SK-N-SH (cell line): Measurements from ENCODE around the gene KRTAP19-1. TPM values are rescaled to one million over a fixed set of nuclear protein-coding genes. Genes with fewer than 3 reads are reported as not detected.

Experiments used
- CTCF ChIA-PET: fragments of 300-600, 350-600 bp; formaldehyde crosslinking; extraction: SDS; loops from one replicate; lab custom pipeline; 2021; lab: Yijun Ruan, JAX
- POLR2A ChIA-PET: fragments of 350-600 bp; sonication (Branson Sonifier 250); formaldehyde crosslinking; extraction: SDS; loops from one replicate; lab custom pipeline; 2020; ENCODE audit warnings: antibody characterized with exemption, inconsistent platforms; lab: Yijun Ruan, JAX
- DNase-seq: peaks from one replicate; pipeline ENCODE4 v3.0.0; 2012
- H2AFZ ChIP-seq: fragments of 200-600 bp; sonication (generic); 2 replicates; pipeline ENCODE4 v1.8.1; 2016; ENCODE audit warnings: antibody characterized with exemption, mild to moderate bottlenecking, low read depth
- H3F3A ChIP-seq: fragments of 200-600 bp; sonication (generic); replicated peaks from 2 replicates; pipeline ENCODE3; 2016; ENCODE audit warnings: antibody characterized with exemption, mild to moderate bottlenecking; ENCODE audit not compliant: insufficient read depth
- H3K27ac ChIP-seq, 2 experiments: fragments of 200-500 bp in 1 of 2; fragments of 200-600 bp in 1 of 2; sonication (Bioruptor generic) in 1 of 2; sonication (generic), shearing (Covaris generic) in 1 of 2; 2 replicates each; pipeline versions ENCODE4 v1.5.1 to v1.6.1; 2014 to 2016; ENCODE audit warnings: low read depth in 2 of 2, inconsistent platforms in 1 of 2, low read length in 1 of 2, mild to moderate bottlenecking in 1 of 2, mixed read lengths in 1 of 2
- H3K27me3 ChIP-seq: fragments of 200-600 bp; sonication (generic), shearing (Covaris generic); 2 replicates; pipeline ENCODE4 v1.6.1; 2016; ENCODE audit warnings: mixed run types; ENCODE audit not compliant: insufficient read depth
- H3K36me3 ChIP-seq, 2 experiments: fragments of 200-500 bp in 1 of 2; fragments of 200-600 bp in 1 of 2; sonication (Bioruptor generic) in 1 of 2; sonication (generic) in 1 of 2; replicated peaks in 1 of 2; 2 replicates each; pipeline versions ENCODE3 to v1.5.1; 2014 to 2016; ENCODE audit warnings: low read length in 1 of 2, mild to moderate bottlenecking in 1 of 2; ENCODE audit not compliant: insufficient read depth in 2 of 2, control insufficient read depth in 1 of 2
- H3K4me1 ChIP-seq, 2 experiments: fragments of 200-500 bp in 1 of 2; fragments of 200-600 bp in 1 of 2; sonication (Bioruptor generic) in 1 of 2; sonication (generic), shearing (Covaris generic) in 1 of 2; 2 replicates each; pipeline versions ENCODE4 v1.5.1 to v1.6.1; 2014 to 2016; ENCODE audit warnings: low read depth in 1 of 2, low read length in 1 of 2, mixed run types in 1 of 2; ENCODE audit not compliant: insufficient read depth in 2 of 2, control insufficient read depth in 1 of 2
- H3K4me2 ChIP-seq: fragments of 200-600 bp; sonication (generic), shearing (Covaris generic); 2 replicates; pipeline ENCODE4 v1.6.1; 2017; ENCODE audit warnings: mixed run types
- H3K4me3 ChIP-seq, 2 experiments: fragments of 200-500 bp in 1 of 2; fragments of 200-600 bp in 1 of 2; sonication (Bioruptor generic) in 1 of 2; sonication (generic), shearing (Covaris generic) in 1 of 2; 2 replicates each; pipeline versions ENCODE4 v1.5.1 to v1.8.1; 2014 to 2016; ENCODE audit warnings: low read depth in 2 of 2, inconsistent platforms in 1 of 2, low read length in 1 of 2, mild to moderate bottlenecking in 1 of 2, mixed read lengths in 1 of 2, moderate library complexity in 1 of 2
- H3K79me2 ChIP-seq: fragments of 200-600 bp; sonication (generic); 2 replicates; pipeline ENCODE4 v1.8.1; 2017; ENCODE audit warnings: mild to moderate bottlenecking; ENCODE audit not compliant: insufficient read depth
- H3K9ac ChIP-seq: fragments of 200-600 bp; sonication (generic); 2 replicates; pipeline ENCODE4 v1.6.1; 2017; ENCODE audit warnings: mixed run types
- H3K9me2 ChIP-seq: fragments of 200-600 bp; sonication (generic); 2 replicates; pipeline ENCODE4 v1.6.1; 2017; ENCODE audit warnings: mixed run types
- H3K9me3 ChIP-seq: fragments of 200-600 bp; sonication (generic); 2 replicates; pipeline ENCODE4 v1.6.1; 2017; ENCODE audit warnings: mixed run types, mild to moderate bottlenecking, moderate library complexity
- H4K20me1 ChIP-seq: fragments of 200-600 bp; sonication (generic); 2 replicates; pipeline ENCODE4 v1.6.1; 2017; ENCODE audit warnings: mild to moderate bottlenecking, mixed run types; ENCODE audit not compliant: insufficient read depth
- FOXM1 ChIP-seq: IDR thresholded peaks from 2 replicates; pipeline ENCODE4 v1.4.0; 2012; ENCODE audit warnings: low read depth, mild to moderate bottlenecking
- MEF2A ChIP-seq: IDR thresholded peaks from 2 replicates; pipeline ENCODE4 v1.4.0; 2012; ENCODE audit warnings: low read depth, borderline replicate concordance
- MXI1 ChIP-seq: IDR thresholded peaks from 2 replicates; pipeline ENCODE4 v1.6.1; 2012; ENCODE audit warnings: mild to moderate bottlenecking, low read depth, low read length, improper control_type of control experiment
- NRF1 ChIP-seq: IDR thresholded peaks from 2 replicates; pipeline ENCODE4 v1.6.1; 2012; ENCODE audit warnings: low read depth, mild to moderate bottlenecking, low read length
- POLR2AphosphoS5 ChIP-seq: IDR thresholded peaks from 2 replicates; pipeline ENCODE4 v1.6.1; 2012; ENCODE audit warnings: low read depth, low read length
- RAD21 ChIP-seq: IDR thresholded peaks from 2 replicates; pipeline ENCODE4 v1.6.1; 2012; ENCODE audit warnings: mild to moderate bottlenecking, low read length
- RCOR1 ChIP-seq: fragments of 150-350 bp; IDR thresholded peaks from 2 replicates; pipeline ENCODE4 v1.6.1; 2017; ENCODE audit warnings: antibody characterized with exemption, low read length
- SIN3A ChIP-seq: IDR thresholded peaks from 2 replicates; pipeline ENCODE4 v1.6.1; 2012; ENCODE audit warnings: low read depth, mild to moderate bottlenecking, low read length, moderate library complexity, borderline replicate concordance
- SMC3 ChIP-seq: IDR thresholded peaks from 2 replicates; pipeline ENCODE4 v1.6.1; 2012; ENCODE audit warnings: low read depth, low read length, improper control_type of control experiment
- TAF1 ChIP-seq: IDR thresholded peaks from 2 replicates; pipeline ENCODE4 v1.6.1; 2012; ENCODE audit warnings: low read depth, mild to moderate bottlenecking, low read length, moderate library complexity, borderline replicate concordance
- WGBS: methylation state at CpG from one replicate; pipeline ENCODE4 v1.1.6; 2017; ENCODE audit warnings: low lambda C conversion rate; 5-methylcytosine and 5-hydroxymethylcytosine counted together
- polyA plus RNA-seq, 3 experiments: library from polyadenylated mRNA; depleted of rRNA; stranded (reverse); fragments of >200 nt; gene quantifications; 2 replicates each; pipeline ENCODE4 v1.2.3, GENCODE V29; 2012
- small RNA-seq, 7 experiments: library from RNA; depleted of rRNA; stranded (forward); fragments of <200 nt; gene quantifications; one replicate each; pipeline ENCODE3, GENCODE V24; 2012
- TF ChIP-seq, protein P1 (sequence below): fragments of 150-350 bp; IDR thresholded peaks from 2 replicates; pipeline ENCODE4 v1.6.1; 2016; ENCODE audit warnings: mild to moderate bottlenecking, low read depth, low read length
- TF ChIP-seq, protein P2 (sequence below): fragments of 200-600 bp; sonication (generic); IDR thresholded peaks from 2 replicates; pipeline ENCODE4 v1.6.1; 2017; ENCODE audit warnings: antibody characterized with exemption, mild to moderate bottlenecking, moderate library complexity
- TF ChIP-seq, protein P3 (sequence below): IDR thresholded peaks from 2 replicates; pipeline ENCODE4 v1.6.1; 2012; ENCODE audit warnings: mild to moderate bottlenecking, low read depth, low read length, moderate library complexity

KRTAP19-1 gene
- polyA plus RNA-seq, 1 of the 3 experiments (the other 2 are of a cell fraction) = not detected

DNA sequence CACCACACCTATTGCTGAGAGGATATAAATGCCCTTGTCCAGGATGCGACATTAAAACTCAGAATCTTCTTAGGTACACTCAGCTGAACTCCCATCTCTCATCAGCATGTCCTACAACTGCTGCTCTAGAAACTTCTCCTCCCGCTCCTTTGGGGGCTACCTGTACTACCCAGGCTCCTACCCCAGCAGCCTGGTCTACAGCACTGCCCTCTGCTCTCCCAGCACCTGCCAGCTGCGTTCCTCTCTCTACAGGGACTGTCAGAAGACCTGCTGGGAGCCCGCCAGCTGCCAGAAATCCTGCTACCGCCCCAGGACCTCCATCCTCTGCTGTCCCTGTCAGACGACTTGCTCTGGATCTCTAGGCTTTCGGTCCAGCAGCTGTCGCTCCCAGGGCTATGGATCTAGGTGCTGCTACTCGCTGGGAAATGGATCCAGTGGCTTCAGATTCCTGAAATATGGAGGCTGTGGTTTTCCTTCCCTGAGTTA is 50.0 kb downstream of the KRTAP19-1 start, which contains the start of gene KRTAP13-4:
TSS of gene KRTAP13-4 (plus strand) at position 51 of the 486 bp plus-strand sequence. CDS start at position 107, 56 bp downstream.
- Histone ChIP-seq H4K20me1 (no peaks in the 10 kb centered on the region), H3K4me3 (no peak within 1 kb of the TSS), H3K9me3 (no peaks in the 10 kb centered on the region), H3K27ac (no peak within 1 kb of the TSS), H3K36me3 (no peaks in the 10 kb centered on the region), H3K79me2 (no peaks in the 10 kb centered on the region), H3K9me2 (no peaks in the 10 kb centered on the region), H2AFZ (no peak within 1 kb of the TSS), H3F3A (no peaks in the 10 kb centered on the region), H3K4me2 (no peak within 1 kb of the TSS), H3K27me3 (no peaks in the 10 kb centered on the region), H3K9ac (no peak within 1 kb of the TSS), H3K4me1 (no peaks in the 10 kb centered on the region)
- no peak for TF ChIP-seq MEF2A
- TF ChIP-seq FOXM1 = no peak
- no peak for TF ChIP-seq RCOR1
- TF ChIP-seq POLR2AphosphoS5 = no peak
- TF ChIP-seq, protein P1, sequence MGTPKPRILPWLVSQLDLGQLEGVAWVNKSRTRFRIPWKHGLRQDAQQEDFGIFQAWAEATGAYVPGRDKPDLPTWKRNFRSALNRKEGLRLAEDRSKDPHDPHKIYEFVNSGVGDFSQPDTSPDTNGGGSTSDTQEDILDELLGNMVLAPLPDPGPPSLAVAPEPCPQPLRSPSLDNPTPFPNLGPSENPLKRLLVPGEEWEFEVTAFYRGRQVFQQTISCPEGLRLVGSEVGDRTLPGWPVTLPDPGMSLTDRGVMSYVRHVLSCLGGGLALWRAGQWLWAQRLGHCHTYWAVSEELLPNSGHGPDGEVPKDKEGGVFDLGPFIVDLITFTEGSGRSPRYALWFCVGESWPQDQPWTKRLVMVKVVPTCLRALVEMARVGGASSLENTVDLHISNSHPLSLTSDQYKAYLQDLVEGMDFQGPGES = no peak
- no peak for TF ChIP-seq MXI1
- TF ChIP-seq, protein P2, sequence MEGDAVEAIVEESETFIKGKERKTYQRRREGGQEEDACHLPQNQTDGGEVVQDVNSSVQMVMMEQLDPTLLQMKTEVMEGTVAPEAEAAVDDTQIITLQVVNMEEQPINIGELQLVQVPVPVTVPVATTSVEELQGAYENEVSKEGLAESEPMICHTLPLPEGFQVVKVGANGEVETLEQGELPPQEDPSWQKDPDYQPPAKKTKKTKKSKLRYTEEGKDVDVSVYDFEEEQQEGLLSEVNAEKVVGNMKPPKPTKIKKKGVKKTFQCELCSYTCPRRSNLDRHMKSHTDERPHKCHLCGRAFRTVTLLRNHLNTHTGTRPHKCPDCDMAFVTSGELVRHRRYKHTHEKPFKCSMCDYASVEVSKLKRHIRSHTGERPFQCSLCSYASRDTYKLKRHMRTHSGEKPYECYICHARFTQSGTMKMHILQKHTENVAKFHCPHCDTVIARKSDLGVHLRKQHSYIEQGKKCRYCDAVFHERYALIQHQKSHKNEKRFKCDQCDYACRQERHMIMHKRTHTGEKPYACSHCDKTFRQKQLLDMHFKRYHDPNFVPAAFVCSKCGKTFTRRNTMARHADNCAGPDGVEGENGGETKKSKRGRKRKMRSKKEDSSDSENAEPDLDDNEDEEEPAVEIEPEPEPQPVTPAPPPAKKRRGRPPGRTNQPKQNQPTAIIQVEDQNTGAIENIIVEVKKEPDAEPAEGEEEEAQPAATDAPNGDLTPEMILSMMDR = no peak
- TF ChIP-seq SIN3A = no peak
- no peak for TF ChIP-seq TAF1
- no peak for TF ChIP-seq SMC3
- no peak for TF ChIP-seq NRF1
- TF ChIP-seq, protein P3, sequence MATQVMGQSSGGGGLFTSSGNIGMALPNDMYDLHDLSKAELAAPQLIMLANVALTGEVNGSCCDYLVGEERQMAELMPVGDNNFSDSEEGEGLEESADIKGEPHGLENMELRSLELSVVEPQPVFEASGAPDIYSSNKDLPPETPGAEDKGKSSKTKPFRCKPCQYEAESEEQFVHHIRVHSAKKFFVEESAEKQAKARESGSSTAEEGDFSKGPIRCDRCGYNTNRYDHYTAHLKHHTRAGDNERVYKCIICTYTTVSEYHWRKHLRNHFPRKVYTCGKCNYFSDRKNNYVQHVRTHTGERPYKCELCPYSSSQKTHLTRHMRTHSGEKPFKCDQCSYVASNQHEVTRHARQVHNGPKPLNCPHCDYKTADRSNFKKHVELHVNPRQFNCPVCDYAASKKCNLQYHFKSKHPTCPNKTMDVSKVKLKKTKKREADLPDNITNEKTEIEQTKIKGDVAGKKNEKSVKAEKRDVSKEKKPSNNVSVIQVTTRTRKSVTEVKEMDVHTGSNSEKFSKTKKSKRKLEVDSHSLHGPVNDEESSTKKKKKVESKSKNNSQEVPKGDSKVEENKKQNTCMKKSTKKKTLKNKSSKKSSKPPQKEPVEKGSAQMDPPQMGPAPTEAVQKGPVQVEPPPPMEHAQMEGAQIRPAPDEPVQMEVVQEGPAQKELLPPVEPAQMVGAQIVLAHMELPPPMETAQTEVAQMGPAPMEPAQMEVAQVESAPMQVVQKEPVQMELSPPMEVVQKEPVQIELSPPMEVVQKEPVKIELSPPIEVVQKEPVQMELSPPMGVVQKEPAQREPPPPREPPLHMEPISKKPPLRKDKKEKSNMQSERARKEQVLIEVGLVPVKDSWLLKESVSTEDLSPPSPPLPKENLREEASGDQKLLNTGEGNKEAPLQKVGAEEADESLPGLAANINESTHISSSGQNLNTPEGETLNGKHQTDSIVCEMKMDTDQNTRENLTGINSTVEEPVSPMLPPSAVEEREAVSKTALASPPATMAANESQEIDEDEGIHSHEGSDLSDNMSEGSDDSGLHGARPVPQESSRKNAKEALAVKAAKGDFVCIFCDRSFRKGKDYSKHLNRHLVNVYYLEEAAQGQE = no peak
- no peak for TF ChIP-seq RAD21
- ChIA-PET POLR2A (no interaction called here), CTCF (interaction anchor here (1.0 kb wide), 1 partner anchor 22 kb away, joined by 4 read pairs; no protein-coding TSS in a partner anchor)
- no peak for DNase-seq
- 0% methylated on average over 6 of the region's 9 CpGs for WGBS

Small RNAs within 50 kb of the gene (small RNA-seq; reads per million reads assigned to genes)
- gene AP000567.1 (0 to 0.10 (median 0) reads per million in 7 experiments), gene KRTAP19-10P (0 reads per million in 7 experiments), gene KRTAP19-9P (0 reads per million in 7 experiments)

Other genes with a start within 250 kb of the KRTAP19-1 start
- not detected in 2 replicates for gene KRTAP24-1, start 197.4 kb downstream of the KRTAP19-1 start, polyA plus RNA-seq (2012; rRNA removed)
- gene KRTAP25-1, start 190.9 kb downstream of the KRTAP19-1 start, polyA plus RNA-seq (2012; rRNA removed) = not detected in 2 replicates
- not detected in 2 replicates for gene KRTAP26-1, start 160.1 kb downstream of the KRTAP19-1 start, polyA plus RNA-seq (2012; rRNA removed)
- gene KRTAP27-1, start 142.7 kb downstream of the KRTAP19-1 start, polyA plus RNA-seq (2012; rRNA removed) = not detected in 2 replicates
- not detected in 2 replicates for gene KRTAP23-1, start 131.8 kb downstream of the KRTAP19-1 start, polyA plus RNA-seq (2012; rRNA removed)
- not detected in 2 replicates for gene KRTAP13-2, start 108.1 kb downstream of the KRTAP19-1 start, polyA plus RNA-seq (2012; rRNA removed)
- not detected in 2 replicates for gene KRTAP13-1, start 84.3 kb downstream of the KRTAP19-1 start, polyA plus RNA-seq (2012; rRNA removed)
- gene KRTAP13-3, start 54.4 kb downstream of the KRTAP19-1 start, polyA plus RNA-seq (2012; rRNA removed) = not detected in 2 replicates
- not detected in 2 replicates for gene KRTAP13-4, start 50.1 kb downstream of the KRTAP19-1 start, polyA plus RNA-seq (2012; rRNA removed)
- gene KRTAP15-1, start 40.1 kb downstream of the KRTAP19-1 start, polyA plus RNA-seq (2012; rRNA removed) = not detected in 2 replicates
- gene KRTAP19-2, start 7.1 kb upstream of the KRTAP19-1 start, polyA plus RNA-seq (2012; rRNA removed) = not detected in 2 replicates
- not detected in 2 replicates for gene KRTAP19-3, start 11.6 kb upstream of the KRTAP19-1 start, polyA plus RNA-seq (2012; rRNA removed)
- gene KRTAP19-4, start 16.8 kb upstream of the KRTAP19-1 start, polyA plus RNA-seq (2012; rRNA removed) = not detected in 2 replicates
- gene KRTAP19-5, start 21.8 kb upstream of the KRTAP19-1 start, polyA plus RNA-seq (2012; rRNA removed) = not detected in 2 replicates
- not detected in 2 replicates for gene KRTAP19-6, start 61.5 kb upstream of the KRTAP19-1 start, polyA plus RNA-seq (2012; rRNA removed)
- gene KRTAP19-7, start 80.9 kb upstream of the KRTAP19-1 start, polyA plus RNA-seq (2012; rRNA removed) = not detected in 2 replicates
- not detected in 2 replicates for gene KRTAP22-2, start 110.0 kb upstream of the KRTAP19-1 start, polyA plus RNA-seq (2012; rRNA removed)
- not detected in 2 replicates for gene KRTAP6-3, start 112.1 kb upstream of the KRTAP19-1 start, polyA plus RNA-seq (2012; rRNA removed)
- gene KRTAP6-2, start 118.5 kb upstream of the KRTAP19-1 start, polyA plus RNA-seq (2012; rRNA removed) = not detected in 2 replicates
- not detected in 2 replicates for gene KRTAP22-1, start 120.7 kb upstream of the KRTAP19-1 start, polyA plus RNA-seq (2012; rRNA removed)
- gene KRTAP6-1, start 133.6 kb upstream of the KRTAP19-1 start, polyA plus RNA-seq (2012; rRNA removed) = not detected in 2 replicates
- not detected in 2 replicates for gene KRTAP20-1, start 136.1 kb upstream of the KRTAP19-1 start, polyA plus RNA-seq (2012; rRNA removed)
- not detected in 2 replicates for gene KRTAP20-4, start 140.3 kb upstream of the KRTAP19-1 start, polyA plus RNA-seq (2012; rRNA removed)
- not detected in 2 replicates for gene KRTAP20-2, start 154.8 kb upstream of the KRTAP19-1 start, polyA plus RNA-seq (2012; rRNA removed)
- gene KRTAP20-3, start 162.5 kb upstream of the KRTAP19-1 start, polyA plus RNA-seq (2012; rRNA removed) = not detected in 2 replicates
- gene KRTAP21-3, start 238.4 kb upstream of the KRTAP19-1 start, polyA plus RNA-seq (2012; rRNA removed) = not detected in 2 replicates